ENCODE data around the gene ETV3L.

ETV3L gene

GRCh38 chr1:157099633-157100009 lies at the start of gene ETV3L:
Gene ETV3L, minus strand, starts transcription at chr1:157099808. Its CDS starts 285 bp downstream, at chr1:157099523.
- in situ Hi-C loops (cut with HindIII; ENCODE audit: low pct_ligation_motif_present, low sequenced_read_pairs), result no loop called here
- no peak within 1 kb of the TSS for H3K27ac ChIP-seq
- TF ChIP-seq CTCF (IDR thresholded peaks at IDR 0.05; ENCODE audit: low read depth, low read length, missing control alignments), result no peak
- DNase-seq, result no peak
- H3K36me3 ChIP-seq (replicated peaks), result no peaks in the 10 kb centered on the region
- no peaks in the 10 kb centered on the region for H3K27me3 ChIP-seq (replicated peaks)
- no peak within 1 kb of the TSS for H3K4me3 ChIP-seq (ENCODE audit: low read depth, low read length)

- in situ Hi-C loops (cut with HindIII; ENCODE audit: low pct_ligation_motif_present, low sequenced_read_pairs), result no loop called here
- peak overlapping the region; percentile 1 for H3K27ac ChIP-seq
Observed at GRCh38 chr1:157147906-157148700, 48.5 kb upstream of the ETV3L start.

GRCh38 chr1:157147037-157147436 lies 47.4 kb upstream of the ETV3L start:
- no peak overlapping the region for H3K4me3 ChIP-seq (ENCODE audit: low read depth, low read length)
- in situ Hi-C loops (cut with HindIII; ENCODE audit: low pct_ligation_motif_present, low sequenced_read_pairs), result no loop called here
- H3K27ac ChIP-seq, result no peak overlapping the region
- no peak for TF ChIP-seq CTCF (IDR thresholded peaks at IDR 0.05; ENCODE audit: low read depth, low read length, missing control alignments)
- H3K36me3 ChIP-seq (replicated peaks), result no peaks in the 10 kb centered on the region
- H3K27me3 ChIP-seq (replicated peaks), result no peaks in the 10 kb centered on the region
- DNase-seq, result no peak

More at GRCh38 chr1:157147906-157148700, 48.5 kb upstream of the ETV3L start:
- DNase-seq, result peak; percentile 26
- Histone ChIP-seq H3K4me3 (ENCODE audit: low read depth, low read length) (no peak overlapping the region), H3K27me3 (replicated peaks) (no peaks in the 10 kb centered on the region), H3K36me3 (replicated peaks) (no peaks in the 10 kb centered on the region)
- no peak for TF ChIP-seq CTCF (IDR thresholded peaks at IDR 0.05; ENCODE audit: low read depth, low read length, missing control alignments)

GRCh38 chr1:157146244-157146643 lies 46.6 kb upstream of the ETV3L start:
- TF ChIP-seq CTCF (IDR thresholded peaks at IDR 0.05; ENCODE audit: low read depth, low read length, missing control alignments), result no peak
- H3K4me3 ChIP-seq (ENCODE audit: low read depth, low read length), result no peak overlapping the region
- in situ Hi-C loops (cut with HindIII; ENCODE audit: low pct_ligation_motif_present, low sequenced_read_pairs), result no loop called here
- H3K27me3 ChIP-seq (replicated peaks), result no peaks in the 10 kb centered on the region
- no peak for DNase-seq
- no peak overlapping the region for H3K27ac ChIP-seq
- H3K36me3 ChIP-seq (replicated peaks), result no peaks in the 10 kb centered on the region

GRCh38 chr1:157145076-157145475 lies 45.5 kb upstream of the ETV3L start:
- Histone ChIP-seq H3K4me3 (ENCODE audit: low read depth, low read length) (no peak overlapping the region), H3K27me3 (replicated peaks) (no peaks in the 10 kb centered on the region), H3K36me3 (replicated peaks) (no peaks in the 10 kb centered on the region), H3K27ac (no peak overlapping the region)
- DNase-seq, result no peak
- in situ Hi-C loops (cut with HindIII; ENCODE audit: low pct_ligation_motif_present, low sequenced_read_pairs), result no loop called here
- no peak for TF ChIP-seq CTCF (IDR thresholded peaks at IDR 0.05; ENCODE audit: low read depth, low read length, missing control alignments)

- in situ Hi-C loops (cut with HindIII; ENCODE audit: low pct_ligation_motif_present, low sequenced_read_pairs), result no loop called here
- Histone ChIP-seq H3K4me3 (ENCODE audit: low read depth, low read length) (no peak overlapping the region), H3K27ac (no peak overlapping the region), H3K27me3 (replicated peaks) (no peaks in the 10 kb centered on the region), H3K36me3 (replicated peaks) (no peaks in the 10 kb centered on the region)
- TF ChIP-seq CTCF (IDR thresholded peaks at IDR 0.05; ENCODE audit: low read depth, low read length, missing control alignments), result no peak
- no peak for DNase-seq
Observed at GRCh38 chr1:157144509-157144908, 44.9 kb upstream of the ETV3L start.

Measured in brain microvascular endothelial cell (primary cell).